Endothelial cell of umbilical vein (primary cell): ENCODE measurements around the gene TRAPPC3L.

ENCODE experiments used
- POLR2A ChIP-seq: IDR thresholded peaks from 2 replicates; pipeline ENCODE4 v1.6.1; 2012; ENCODE audit warnings: low read depth, mild to moderate bottlenecking, control low read depth, low read length
- TF ChIP-seq, protein P1 (sequence below), 2 donors: IDR thresholded peaks; 1 replicate in 1 of 2; 2 replicates in 1 of 2; pipeline ENCODE4 v1.5.1; 2011; ENCODE audit warnings: low read length in 2 of 2, mild to moderate bottlenecking in 2 of 2, moderate library complexity in 2 of 2, control low read depth in 1 of 2, inconsistent platforms in 1 of 2, low read depth in 1 of 2; ENCODE audit not compliant: insufficient read depth in 1 of 2; ENCODE audit errors: extremely low read depth in 1 of 2
- TF ChIP-seq, protein P2 (sequence below): IDR thresholded peaks from 2 replicates; pipeline ENCODE4 v1.6.1; 2011; ENCODE audit not compliant: insufficient read depth, insufficient read length

DNA sequence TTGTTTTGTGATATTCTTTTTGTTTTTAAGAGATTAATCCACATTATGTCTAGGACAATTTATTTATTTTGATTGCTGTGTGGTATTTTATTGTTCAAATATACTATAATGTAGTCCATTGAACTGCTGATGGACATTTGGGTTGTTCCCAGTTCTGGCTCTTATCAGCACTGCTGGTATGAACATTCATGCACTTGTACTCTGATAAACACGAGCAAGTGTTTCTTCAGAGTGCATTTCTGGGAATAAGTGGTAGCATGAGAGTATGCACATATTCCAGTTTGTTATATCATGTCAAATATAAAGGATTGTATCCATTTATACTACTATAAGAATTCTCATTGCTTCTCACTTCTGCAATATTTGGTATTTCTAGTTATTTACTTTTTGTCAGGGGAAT is 77.2 kb downstream of the TRAPPC3L start:
- TF ChIP-seq, protein P1, sequence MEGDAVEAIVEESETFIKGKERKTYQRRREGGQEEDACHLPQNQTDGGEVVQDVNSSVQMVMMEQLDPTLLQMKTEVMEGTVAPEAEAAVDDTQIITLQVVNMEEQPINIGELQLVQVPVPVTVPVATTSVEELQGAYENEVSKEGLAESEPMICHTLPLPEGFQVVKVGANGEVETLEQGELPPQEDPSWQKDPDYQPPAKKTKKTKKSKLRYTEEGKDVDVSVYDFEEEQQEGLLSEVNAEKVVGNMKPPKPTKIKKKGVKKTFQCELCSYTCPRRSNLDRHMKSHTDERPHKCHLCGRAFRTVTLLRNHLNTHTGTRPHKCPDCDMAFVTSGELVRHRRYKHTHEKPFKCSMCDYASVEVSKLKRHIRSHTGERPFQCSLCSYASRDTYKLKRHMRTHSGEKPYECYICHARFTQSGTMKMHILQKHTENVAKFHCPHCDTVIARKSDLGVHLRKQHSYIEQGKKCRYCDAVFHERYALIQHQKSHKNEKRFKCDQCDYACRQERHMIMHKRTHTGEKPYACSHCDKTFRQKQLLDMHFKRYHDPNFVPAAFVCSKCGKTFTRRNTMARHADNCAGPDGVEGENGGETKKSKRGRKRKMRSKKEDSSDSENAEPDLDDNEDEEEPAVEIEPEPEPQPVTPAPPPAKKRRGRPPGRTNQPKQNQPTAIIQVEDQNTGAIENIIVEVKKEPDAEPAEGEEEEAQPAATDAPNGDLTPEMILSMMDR (IDR thresholded peaks at IDR 0.05; ENCODE audit: extremely low read depth in 1 of 2, insufficient read depth in 1 of 2, low read depth in 1 of 2, low read length in 2 of 2) = no peak
- no peak for TF ChIP-seq POLR2A
- TF ChIP-seq, protein P2, sequence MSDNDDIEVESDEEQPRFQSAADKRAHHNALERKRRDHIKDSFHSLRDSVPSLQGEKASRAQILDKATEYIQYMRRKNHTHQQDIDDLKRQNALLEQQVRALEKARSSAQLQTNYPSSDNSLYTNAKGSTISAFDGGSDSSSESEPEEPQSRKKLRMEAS = no peak
